HG03095 (cell line): ENCODE results near the gene UQCC3.
"Not testable (repeated sequence)": the region's sequence is repeated elsewhere in the genome, so short reads cannot be mapped to it uniquely, and the experiment has no call there.

Experiments used
- ATAC-seq: cut with Tn5 transposase; IDR thresholded peaks from one replicate; pipeline ENCODE4 v1.9.1; 2021; ENCODE audit warnings: moderate library complexity; ENCODE audit not compliant: unreplicated experiment

Gene UQCC3, protein sequence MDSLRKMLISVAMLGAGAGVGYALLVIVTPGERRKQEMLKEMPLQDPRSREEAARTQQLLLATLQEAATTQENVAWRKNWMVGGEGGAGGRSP

DNA sequence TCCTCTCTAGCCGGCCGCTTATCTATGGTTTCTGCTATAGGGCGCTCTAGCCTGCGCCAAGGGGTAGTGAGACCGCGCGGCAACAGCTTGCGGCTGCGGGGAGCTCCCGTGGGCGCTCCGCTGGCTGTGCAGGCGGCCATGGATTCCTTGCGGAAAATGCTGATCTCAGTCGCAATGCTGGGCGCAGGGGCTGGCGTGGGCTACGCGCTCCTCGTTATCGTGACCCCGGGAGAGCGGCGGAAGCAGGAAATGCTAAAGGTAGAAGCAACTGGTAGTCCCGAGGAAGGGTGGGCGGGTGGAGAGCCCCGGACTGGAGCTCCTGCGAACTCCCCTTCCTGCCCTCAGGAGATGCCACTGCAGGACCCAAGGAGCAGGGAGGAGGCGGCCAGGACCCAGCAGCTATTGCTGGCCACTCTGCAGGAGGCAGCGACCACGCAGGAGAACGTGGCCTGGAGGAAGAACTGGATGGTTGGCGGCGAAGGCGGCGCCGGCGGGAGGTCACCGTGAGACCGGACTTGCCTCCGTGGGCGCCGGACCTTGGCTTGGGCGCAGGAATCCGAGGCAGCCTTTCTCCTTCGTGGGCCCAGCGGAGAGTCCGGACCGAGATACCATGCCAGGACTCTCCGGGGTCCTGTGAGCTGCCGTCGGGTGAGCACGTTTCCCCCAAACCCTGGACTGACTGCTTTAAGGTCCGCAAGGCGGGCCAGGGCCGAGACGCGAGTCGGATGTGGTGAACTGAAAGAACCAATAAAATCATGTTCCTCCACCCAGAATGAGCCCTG is at the start of gene UQCC3, which contains the start of gene LBHD1:
TSS of gene UQCC3 (plus strand) at position 66 of the 782 bp plus-strand sequence. CDS start at position 139, 73 bp downstream.
TSS of gene LBHD1 (minus strand) at position 660 of the 782 bp plus-strand sequence. CDS start 2,236 bp downstream, outside the sequence.
- ATAC-seq = peak; percentile 48

DNA sequence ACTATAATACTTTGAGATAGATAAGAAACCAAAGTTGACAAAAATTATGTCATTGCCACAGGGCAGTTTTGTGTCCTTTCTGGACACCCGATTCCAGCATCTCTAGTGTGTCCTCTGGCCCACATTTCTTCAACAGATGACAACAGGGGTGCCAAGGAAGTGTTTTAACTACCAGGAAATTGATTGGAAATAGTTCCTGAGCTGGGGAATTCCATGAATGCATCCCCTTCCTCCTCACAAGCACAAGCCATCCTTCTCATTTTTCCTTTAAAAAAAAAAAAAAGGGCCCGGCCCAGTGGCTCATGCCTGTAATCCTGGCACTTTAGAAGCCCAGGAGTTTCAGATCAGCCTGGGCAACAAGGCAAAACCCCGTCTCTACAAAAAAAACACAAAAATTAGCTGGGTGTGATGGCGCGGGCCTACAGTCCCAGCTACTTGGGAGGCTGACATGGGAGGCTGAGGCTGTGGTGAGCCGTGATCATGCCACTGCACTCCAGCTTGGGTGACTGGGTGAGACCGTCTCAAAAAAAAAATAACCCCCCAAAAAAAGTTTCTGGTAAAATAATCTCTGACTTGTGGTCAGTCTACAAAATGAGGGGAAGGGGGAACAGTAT is 48.9 kb upstream of the UQCC3 start:
- ATAC-seq = no peak

DNA sequence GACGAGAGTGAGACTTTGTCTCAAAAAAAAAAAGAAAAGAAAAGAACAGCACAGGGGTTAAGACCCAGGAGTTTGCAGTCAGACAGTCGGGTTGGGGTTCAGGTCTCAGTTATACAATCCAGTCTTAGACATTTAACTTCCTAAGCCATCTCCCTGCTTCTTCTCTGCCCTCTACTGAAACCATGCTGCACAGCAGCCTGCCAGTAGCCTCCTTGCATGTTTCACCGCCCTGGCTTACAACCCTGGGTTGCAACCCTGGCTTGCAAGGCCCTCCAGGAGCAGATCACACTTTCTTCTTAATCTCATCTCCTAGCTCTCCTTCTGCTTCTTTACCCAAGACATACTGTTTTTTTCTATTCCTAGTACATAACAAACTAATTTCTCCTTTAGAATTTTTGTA is 43.8 kb upstream of the UQCC3 start:
- no peak for ATAC-seq

DNA sequence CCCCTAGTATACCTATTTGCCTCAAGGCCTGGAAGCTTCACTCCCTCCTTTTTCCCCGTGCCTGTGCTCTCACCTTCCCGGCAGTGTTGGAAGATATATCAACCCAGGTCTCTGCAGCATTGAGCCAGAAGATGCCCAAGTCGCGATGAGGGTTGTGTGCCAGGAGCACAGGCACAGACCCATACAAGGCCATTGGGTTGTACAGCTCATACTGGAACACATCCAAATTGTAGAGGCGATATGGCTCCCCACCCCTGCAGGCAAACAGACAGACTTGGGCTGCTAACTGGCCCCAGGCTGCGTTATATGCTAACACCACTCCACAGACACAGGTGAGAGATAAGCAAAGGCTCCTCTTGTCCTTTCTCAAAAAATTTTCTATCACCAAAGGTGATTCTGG is 39.0 kb upstream of the UQCC3 start:
- no peak for ATAC-seq

DNA sequence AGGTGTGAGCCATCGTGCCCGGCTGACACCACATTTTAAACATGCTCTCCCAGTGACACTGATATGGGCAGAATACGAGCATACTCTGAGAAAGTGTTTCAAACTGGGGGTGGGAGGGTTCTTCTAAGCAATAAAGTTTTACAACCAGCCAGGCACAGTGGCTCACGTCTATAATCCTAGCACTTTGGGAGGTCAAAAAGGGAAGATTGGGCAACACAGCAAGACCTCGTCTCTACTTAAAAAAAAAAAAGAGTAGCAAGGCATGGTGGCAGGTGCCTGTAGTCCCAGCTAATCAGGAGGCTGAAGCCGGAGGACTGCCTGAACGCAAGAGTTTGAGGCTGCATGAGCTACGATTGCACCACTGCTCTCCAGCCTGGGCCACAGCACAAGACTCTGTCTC is 27.3 kb upstream of the UQCC3 start:
- ATAC-seq = no peak

DNA sequence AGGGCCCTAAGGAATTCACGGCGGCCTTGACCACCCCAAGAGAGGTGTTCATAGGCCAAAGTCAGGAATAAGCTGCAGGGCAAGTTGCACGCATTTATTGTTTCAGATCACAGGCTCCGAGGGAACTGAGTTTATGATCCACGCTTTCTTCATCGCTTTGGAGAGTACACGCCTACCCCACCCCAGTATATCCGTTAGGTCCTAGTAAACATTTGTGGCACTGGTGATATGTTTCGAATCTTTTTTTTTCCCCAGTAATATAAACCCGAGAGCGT is 25.9 kb upstream of the UQCC3 start:
- ATAC-seq = no peak

DNA sequence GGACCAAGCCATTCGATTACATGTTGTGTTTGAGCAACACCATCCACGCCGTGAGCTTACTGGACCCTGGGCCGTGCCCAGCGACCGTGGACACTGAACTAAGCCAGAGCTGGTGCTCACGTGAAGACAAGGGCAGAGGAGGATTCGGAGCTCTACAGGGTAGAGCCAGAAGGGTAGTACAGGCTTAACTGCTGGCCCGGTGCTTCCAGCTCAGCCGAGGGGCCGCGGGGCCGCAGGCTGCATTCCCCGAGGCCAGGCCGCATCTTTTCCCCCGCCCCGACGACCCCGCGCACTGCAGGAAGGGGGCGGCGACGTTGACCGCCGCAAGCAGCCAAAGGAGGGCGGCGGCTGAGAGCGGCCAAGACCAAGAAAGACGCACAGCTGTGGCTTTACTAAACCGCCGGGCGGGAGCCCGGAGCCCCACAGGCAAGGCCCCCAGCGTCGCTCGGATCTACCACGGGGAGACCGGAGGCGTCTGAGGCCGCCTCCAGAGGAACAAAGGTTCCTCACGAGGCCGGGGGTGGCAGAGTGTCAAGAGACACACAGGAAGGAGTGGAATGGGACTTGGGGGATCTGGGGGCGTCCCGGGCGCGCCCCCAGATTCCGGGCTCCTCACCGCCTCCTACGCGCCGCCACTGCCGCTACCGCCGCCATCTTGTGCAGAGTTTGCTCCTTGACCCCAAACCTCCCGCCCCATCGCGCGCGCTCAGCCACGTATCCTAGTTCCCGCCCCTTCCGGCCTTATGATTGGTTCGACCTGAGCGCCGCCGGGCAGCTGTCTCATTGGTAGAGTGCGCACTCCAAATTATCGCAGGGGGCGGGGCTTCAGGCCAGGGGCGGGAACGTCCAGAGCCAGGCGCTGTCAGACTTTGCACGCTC is 25.3 kb upstream of the UQCC3 start, which contains the start of gene GANAB:
TSS of gene GANAB (minus strand) at position 668 of the 879 bp plus-strand sequence. CDS start at position 654, 14 bp downstream.
- ATAC-seq = peak; percentile 85

DNA sequence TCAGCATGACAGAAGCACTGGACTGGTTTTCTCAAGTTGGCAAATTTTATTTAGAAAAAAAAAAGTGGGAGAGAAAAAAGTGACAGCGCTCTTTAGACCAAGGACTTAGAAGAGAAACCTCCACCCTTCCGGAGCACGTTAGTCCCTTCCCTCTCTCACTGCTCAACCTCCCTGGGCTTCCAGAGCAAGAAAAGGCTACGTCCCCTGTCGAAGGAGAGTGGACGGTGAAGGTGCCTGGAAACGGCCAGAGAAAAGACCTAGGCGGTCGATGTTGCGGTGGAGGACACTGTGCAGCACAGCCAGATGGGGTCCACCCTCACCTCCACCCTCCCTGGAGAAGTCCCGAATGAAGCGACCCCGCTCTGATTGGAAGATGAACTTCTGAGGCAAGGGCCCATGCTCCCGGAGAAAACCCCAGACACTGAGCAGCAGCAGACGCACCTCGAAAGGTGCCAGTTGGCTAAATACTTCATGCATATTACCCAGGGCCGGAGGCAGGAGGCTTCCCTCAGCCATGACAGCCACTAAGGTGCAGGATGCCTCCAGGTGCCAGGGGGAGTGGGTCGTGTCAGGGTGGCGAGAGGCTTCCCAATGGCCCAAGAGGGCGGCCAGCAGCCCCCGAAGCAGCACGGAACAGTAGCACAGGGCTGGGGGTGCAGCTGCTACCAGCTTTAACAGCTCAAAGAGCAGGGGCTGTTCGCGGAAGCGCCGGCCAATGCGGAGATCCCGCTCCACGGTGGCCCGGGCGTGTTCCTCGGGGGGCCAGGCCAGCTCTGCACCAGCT is 24.5 kb upstream of the UQCC3 start:
- ATAC-seq = no peak

DNA sequence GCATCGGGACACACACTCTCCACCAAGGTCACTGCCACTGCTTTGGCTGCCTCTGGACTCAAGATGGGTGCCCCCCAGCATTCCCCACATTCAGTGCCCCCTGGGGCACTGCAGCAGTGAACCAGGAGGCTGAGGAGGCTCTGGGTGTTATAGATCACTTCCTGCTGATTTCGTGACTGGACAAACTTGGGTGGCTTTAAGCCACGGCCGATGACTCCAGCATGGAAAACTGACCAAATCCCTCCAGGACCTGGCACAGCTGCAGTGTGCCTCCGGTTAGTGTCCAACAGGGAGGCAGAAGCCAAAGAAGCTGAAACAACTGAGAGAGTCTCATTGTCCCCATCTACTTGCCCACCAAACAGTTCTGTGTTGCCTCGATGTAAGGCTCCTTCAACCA is 23.9 kb upstream of the UQCC3 start:
- ATAC-seq = no peak

DNA sequence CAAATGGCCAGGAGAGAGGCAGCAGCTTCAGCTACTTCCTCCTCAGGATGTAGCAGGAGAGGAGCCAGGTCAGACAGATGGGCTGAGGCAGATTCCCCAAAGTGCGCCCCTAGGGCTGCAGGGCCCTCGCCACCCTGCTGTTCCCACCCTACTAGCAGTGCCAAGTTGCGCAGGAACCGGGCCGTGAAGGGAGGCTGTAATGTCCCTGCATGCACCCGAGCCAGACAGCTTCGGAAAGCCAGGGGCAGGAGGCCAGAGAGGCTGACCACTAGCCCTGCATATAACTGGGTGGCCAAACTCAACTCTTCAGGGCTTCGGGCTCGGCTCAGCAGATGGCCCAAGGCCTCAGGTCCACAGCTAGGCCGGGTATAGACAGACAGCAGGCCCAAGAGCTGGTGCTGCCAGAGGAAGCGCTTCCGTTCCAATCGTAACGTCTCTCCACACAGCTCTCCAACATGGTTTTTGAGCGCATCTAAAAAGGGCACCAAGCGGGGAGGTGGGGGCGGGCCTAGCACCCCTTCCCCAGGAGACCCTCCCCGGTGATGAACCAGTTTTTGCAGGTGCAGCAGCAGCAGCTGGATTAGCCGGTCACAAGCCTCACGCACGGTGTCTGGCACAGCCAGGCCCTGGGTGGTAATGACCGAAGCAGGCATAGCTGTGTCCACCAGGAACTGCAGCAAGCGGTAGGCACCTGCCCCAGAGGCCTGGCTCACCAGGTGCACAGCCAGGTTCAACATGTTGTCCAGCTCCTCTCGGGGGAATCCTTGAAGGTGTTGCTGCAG is 23.1 kb upstream of the UQCC3 start:
- no peak for ATAC-seq

DNA sequence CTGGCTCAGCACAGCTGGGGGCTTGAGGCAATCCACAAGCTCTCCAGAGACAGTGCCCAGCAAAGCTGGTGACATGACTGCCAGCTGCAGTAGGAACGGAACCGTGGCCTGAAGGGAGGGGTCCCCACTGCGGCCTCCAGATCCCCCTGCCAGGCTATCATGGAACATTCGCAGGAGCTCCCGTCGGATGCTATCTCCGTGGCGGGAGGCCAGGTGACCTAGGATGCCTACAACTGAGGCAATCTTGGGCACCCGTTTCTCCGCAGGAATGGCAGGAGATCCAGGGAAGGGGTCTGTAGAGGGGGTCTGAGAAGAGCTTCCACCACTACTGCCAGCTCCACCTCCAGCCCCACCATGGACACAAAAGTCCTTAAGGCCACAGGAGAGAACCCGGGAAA is 22.5 kb upstream of the UQCC3 start:
- no peak for ATAC-seq

DNA sequence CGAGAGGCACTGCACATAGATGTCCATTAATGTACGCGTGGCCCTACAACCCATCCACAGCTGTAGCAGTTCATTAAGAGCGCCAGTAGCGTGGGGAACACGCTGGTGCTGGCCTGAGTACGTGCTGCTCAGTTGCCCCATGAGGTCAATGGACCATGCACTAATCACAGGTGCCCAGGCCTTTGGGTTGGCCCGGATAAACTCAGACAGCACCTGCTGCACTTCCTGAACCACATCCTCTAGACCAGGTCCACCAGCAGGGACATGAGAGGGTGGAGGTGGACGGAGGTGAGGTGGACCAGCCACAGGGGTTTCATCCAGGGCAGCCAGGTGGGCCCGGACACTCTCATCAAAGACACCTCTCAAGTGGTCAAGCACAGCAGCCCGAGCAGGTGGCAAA is 22.0 kb upstream of the UQCC3 start:
- ATAC-seq = no peak

DNA sequence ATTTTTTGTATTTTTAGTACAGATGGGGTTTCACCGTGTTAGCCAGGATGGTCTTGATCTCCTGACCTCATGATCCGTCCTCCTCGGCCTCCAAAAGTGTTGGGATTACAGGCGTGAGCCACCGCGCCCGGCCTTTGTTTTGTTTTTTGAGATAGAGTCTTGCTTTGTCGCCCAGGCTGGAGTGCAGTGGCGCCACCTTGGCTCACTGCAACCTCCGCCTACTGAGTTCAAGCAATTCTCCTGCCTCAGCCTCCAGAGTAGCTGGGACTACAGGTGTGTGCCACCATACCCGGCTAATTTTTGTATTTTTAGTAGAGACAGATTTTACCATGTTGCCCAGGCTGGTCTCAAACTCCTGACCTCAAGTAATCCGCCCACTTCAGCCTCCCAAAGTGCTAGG is 21.2 kb upstream of the UQCC3 start:
- ATAC-seq = not testable (repeated sequence)

DNA sequence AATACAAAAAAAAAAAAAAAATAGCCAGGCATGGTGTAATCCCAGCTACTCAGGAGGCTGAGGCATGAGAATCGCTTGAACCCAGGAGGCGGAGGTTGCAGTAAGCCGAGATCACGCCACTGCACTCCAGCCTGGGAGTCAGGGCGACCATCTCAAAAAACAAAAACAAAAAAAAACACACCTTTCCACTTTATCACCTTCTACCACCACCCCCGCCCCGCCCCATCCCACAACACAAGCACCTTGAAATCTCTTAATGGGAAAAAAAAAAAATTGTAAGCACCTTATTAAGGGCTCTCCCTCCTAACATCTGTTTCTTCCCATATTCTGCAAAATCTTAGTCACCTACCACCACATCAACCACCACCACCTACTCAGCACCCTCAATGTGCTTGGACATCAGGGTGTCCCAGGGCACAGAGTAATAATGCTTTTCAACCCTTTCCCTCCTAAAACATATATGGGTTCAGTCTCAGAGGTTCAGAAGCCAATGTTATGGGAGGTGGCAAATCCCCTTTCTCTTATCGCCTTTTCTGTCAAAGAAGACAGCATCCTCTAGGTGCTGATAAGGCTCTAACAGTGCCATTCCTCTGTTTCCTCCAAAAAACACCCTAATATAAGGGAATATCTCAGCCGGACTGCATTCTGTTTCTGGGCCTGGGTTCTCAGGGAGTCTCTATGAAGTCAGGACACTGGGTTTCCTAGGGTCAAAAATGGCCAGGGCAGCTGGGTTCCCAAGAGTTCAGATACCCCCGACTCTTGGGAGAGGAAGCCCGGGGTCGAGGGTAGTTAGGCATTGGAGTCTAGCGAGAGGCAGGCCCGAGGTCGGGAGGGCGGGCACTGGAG is 19.1 kb upstream of the UQCC3 start:
- no peak for ATAC-seq

DNA sequence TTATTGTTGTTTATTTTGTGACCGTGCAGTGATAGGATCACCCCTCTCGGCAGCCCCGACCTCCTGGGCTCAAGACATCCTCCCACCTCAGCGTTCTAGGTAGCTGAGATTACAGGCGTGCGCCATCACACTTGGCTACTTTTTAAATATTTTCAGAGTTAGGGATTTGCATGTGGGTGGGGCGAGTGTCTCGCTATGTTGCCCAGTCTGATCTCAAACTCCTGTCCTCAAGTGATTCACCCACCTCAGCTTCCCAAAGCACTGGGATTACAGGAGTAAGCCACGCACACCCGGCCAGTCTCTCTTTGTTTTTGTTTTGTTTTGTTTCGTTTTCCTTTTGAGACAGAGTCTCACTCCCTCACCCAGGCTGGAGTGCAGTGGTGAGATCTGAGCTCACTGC is 17.2 kb upstream of the UQCC3 start:
- no peak for ATAC-seq

DNA sequence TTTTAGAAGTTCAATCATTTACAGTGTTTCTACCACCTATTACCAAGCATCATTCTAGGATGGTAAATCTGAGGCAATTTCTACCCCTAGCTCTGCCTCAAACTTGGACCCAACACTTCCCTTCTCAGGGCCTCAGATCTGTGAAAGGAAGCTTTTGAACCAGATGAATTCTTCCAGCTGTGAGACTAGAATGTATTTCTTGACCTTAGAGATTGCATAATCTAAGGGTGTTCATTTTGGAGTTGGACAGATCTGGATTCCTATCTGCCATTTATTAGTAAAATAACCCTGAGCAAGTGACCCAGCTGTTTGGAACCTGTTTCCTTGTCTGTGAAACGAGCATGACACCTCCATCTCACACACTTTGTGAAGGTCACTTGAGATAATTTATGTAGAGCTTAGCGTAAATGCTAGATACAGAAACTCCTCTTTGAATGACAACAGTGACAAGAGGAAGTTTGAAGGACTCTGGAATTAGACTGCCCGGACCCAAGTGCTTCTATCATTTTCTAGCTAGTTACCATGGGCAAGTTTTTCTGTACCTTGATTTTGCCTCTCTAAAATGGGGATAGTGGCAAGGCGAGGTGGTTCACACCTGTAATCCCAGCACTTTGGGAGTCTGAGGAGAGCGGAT is 14.6 kb upstream of the UQCC3 start:
- no peak for ATAC-seq

DNA sequence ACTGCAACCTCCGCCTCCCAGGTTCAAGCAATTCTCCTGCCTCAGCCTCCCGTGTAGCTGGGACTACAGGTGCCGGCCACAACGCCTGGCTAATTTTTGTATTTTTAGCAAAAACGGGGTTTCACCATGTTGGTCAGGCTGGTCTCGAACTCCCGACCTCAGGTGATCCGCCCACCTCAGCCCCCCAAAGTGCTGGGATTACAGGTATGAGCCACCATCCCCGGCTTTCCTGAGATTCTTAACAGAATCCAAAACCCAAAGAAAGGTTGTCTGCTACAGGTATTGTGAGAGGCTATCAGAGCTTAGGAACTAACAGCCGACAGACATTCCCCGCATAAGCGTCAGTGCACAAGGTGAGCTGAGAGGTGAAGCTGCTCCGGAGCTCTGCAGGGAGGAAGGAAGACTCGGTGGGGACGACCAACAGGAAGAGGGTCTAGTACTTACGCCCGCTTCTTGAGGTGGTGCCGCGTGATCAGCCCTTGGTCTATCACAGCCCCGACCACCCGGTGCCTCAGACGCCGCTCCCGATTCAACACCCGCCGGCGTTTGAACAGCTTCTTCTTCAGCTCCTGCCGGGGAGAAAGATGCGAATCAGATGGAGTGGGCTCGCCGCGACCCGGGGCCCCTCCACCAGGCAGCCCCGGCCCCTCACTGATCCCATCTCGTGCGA is 6.9 kb upstream of the UQCC3 start:
- ATAC-seq = peak; percentile 25

DNA sequence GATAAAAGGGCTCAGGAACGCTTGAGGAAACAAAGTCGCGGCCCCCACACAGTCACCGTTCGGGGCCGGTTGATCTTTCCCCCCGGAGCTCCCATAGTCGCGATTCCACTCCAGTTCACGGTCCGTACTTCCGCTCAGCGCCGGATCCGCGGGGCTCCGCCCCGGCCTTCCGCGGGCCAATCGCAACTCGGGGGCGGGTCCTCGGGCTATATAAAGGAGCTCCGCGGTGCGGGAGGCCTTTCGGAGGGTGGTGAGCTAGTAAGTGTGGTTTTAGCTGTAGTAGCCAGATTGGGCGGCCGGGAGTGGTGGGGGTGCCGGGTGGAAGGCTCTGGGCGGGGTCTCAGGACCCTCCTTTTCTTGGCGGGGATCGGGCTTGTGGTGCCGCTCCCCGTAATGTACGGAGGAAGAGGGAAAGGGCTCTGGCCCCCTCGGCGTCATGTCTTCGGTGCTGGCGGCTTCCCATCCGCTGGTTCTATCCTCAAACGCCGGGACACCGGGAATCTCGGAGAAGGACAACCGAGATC is 6.3 kb upstream of the UQCC3 start, which contains the start of the genes C11orf98 and CSKMT:
TSS of gene C11orf98 (minus strand) at position 136 of the 524 bp plus-strand sequence. CDS start at position 95, 41 bp downstream.
TSS of gene CSKMT (plus strand) at position 238 of the 524 bp plus-strand sequence. CDS start 568 bp downstream, outside the sequence.
- ATAC-seq = peak; percentile 66
